WTC11 (cell line): Measurements from ENCODE around the gene RPL13. TPM values are rescaled to one million over a fixed set of nuclear protein-coding genes. Genes with fewer than 3 reads are reported as not detected.

Experiments used
- ATAC-seq: fragments of 200-7000 bp; cut with Tn5 transposase; 2 replicates; pipeline ENCODE4 v1.10.0; 2021; ENCODE audit warnings: mild to moderate bottlenecking, moderate library complexity
- CTCF ChIA-PET: fragments of 300-600 bp; sonication (Branson Sonifier 250); formaldehyde crosslinking; loops from one replicate; lab custom pipeline; 2021; ENCODE audit warnings: antibody characterized with exemption; lab: Charles Lee
- POLR2A ChIA-PET: fragments of 350-600 bp; sonication (Branson Sonifier 250); formaldehyde crosslinking; loops from one replicate; lab custom pipeline; 2021; ENCODE audit warnings: antibody characterized with exemption; lab: Charles Lee
- DNase-seq: peaks from one replicate; pipeline ENCODE4 v3.0.0; 2021; ENCODE audit warnings: low spot score
- H3K27ac Mint-ChIP-seq: 2 replicates; pipeline ENCODE4 v1.8.0; 2021; ENCODE audit warnings: mixed read lengths
- H3K27me3 Mint-ChIP-seq: 2 replicates; pipeline ENCODE4 v1.8.0; 2021; ENCODE audit warnings: low read depth, mild to moderate bottlenecking, moderate library complexity, mixed read lengths
- H3K36me3 Mint-ChIP-seq: 2 replicates; pipeline ENCODE4 v1.8.0; 2021; ENCODE audit warnings: mixed read lengths
- H3K4me1 Mint-ChIP-seq: 2 replicates; pipeline ENCODE4 v1.8.0; 2022; ENCODE audit warnings: mixed read lengths
- H3K4me3 Mint-ChIP-seq: 2 replicates; pipeline ENCODE4 v1.8.0; 2021; ENCODE audit warnings: mild to moderate bottlenecking, moderate library complexity, mixed read lengths
- H3K9me3 Mint-ChIP-seq: 2 replicates; pipeline ENCODE4 v1.8.0; 2021; ENCODE audit warnings: mixed read lengths
- CDX4 ChIP-seq: fragments of 250-450 bp; sonication (Bioruptor Pico); IDR thresholded peaks from 2 replicates; pipeline ENCODE4 v1.9.0; 2021; ENCODE audit warnings: moderate library complexity, mild to moderate bottlenecking, inconsistent platforms, borderline replicate concordance
- CREB1 ChIP-seq: sonication (generic); formaldehyde crosslinking; IDR thresholded peaks from 2 replicates; pipeline ENCODE4 v1.8.0; 2023; ENCODE audit warnings: mild to moderate bottlenecking, missing genetic modification reagents
- ERG ChIP-seq: fragments of 250-450 bp; sonication (Bioruptor Pico); IDR thresholded peaks from 2 replicates; pipeline ENCODE4 v1.8.0; 2021; ENCODE audit warnings: mild to moderate bottlenecking
- ETV6 ChIP-seq: sonication (generic); formaldehyde crosslinking; IDR thresholded peaks from 2 replicates; pipeline ENCODE4 v1.8.1; 2022; ENCODE audit warnings: mild to moderate bottlenecking, missing genetic modification reagents
- FOXJ3 ChIP-seq: sonication (generic); formaldehyde crosslinking; IDR thresholded peaks from 2 replicates; pipeline ENCODE4 v1.9.0; 2021; ENCODE audit warnings: missing genetic modification reagents, mild to moderate bottlenecking, borderline replicate concordance
- JUN ChIP-seq: sonication (generic); formaldehyde crosslinking; IDR thresholded peaks from 2 replicates; pipeline ENCODE4 v1.8.0; 2023; ENCODE audit warnings: mild to moderate bottlenecking, missing genetic modification reagents
- SP1 ChIP-seq: sonication (generic); formaldehyde crosslinking; conservative IDR thresholded peaks from 2 replicates; pipeline ENCODE4 v1.8.1; 2022; ENCODE audit warnings: missing genetic modification reagents
- TCF7 ChIP-seq: sonication (generic); formaldehyde crosslinking; IDR thresholded peaks from 2 replicates; pipeline ENCODE4 v1.8.0; 2022; ENCODE audit warnings: mild to moderate bottlenecking, low read depth, missing genetic modification reagents, moderate library complexity
- TP53 ChIP-seq: sonication (generic); formaldehyde crosslinking; IDR thresholded peaks from 2 replicates; pipeline ENCODE4 v1.8.1; 2023; ENCODE audit warnings: mild to moderate bottlenecking, missing genetic modification reagents
- ZNF263 ChIP-seq: sonication (generic); formaldehyde crosslinking; IDR thresholded peaks from 2 replicates; pipeline ENCODE4 v1.8.1; 2022; ENCODE audit warnings: low read depth, mild to moderate bottlenecking, moderate library complexity, missing genetic modification reagents
- ZNF396 ChIP-seq: fragments of 250-450 bp; sonication (Bioruptor Pico); IDR thresholded peaks from 2 replicates; pipeline ENCODE4 v1.8.0; 2021; ENCODE audit warnings: mild to moderate bottlenecking, moderate library complexity, borderline replicate concordance
- ZNF423 ChIP-seq: fragments of 250-450 bp; sonication (Bioruptor Pico); IDR thresholded peaks from 2 replicates; pipeline ENCODE4 v2.1.2; 2022; ENCODE audit warnings: mild to moderate bottlenecking, moderate library complexity
- ZNF671 ChIP-seq: fragments of 250-450 bp; sonication (Bioruptor Pico); IDR thresholded peaks from 2 replicates; pipeline ENCODE4 v1.8.0; 2021; ENCODE audit warnings: mild to moderate bottlenecking
- total RNA-seq: library from RNA; stranded (reverse); gene quantifications from 3 replicates; pipeline ENCODE4 v1.2.3, GENCODE V29; 2021
- TF ChIP-seq, protein P1 (sequence below): sonication (generic); formaldehyde crosslinking; IDR thresholded peaks from 2 replicates; pipeline ENCODE4 v1.8.1; 2022; ENCODE audit warnings: mild to moderate bottlenecking, moderate library complexity, missing genetic modification reagents
- TF ChIP-seq, protein P2 (sequence below): sonication (generic); formaldehyde crosslinking; IDR thresholded peaks from 2 replicates; pipeline ENCODE4 v1.8.0; 2022; ENCODE audit warnings: mild to moderate bottlenecking, missing genetic modification reagents
- TF ChIP-seq, protein P3 (sequence below): sonication (generic); formaldehyde crosslinking; conservative IDR thresholded peaks from 2 replicates; pipeline ENCODE4 v1.8.1; 2023; ENCODE audit warnings: mild to moderate bottlenecking, low read depth, missing genetic modification reagents, moderate library complexity
- TF ChIP-seq, protein P4 (sequence below): fragments of 250-450 bp; sonication (Bioruptor Pico); IDR thresholded peaks from 2 replicates; pipeline ENCODE4 v1.9.0; 2021; ENCODE audit warnings: mild to moderate bottlenecking
- TF ChIP-seq, protein P5 (sequence below): fragments of 250-450 bp; sonication (Bioruptor Pico); conservative IDR thresholded peaks from 2 replicates; pipeline ENCODE4 v1.9.0; 2021; ENCODE audit warnings: mild to moderate bottlenecking
- TF ChIP-seq, protein P6 (sequence below): sonication (generic); formaldehyde crosslinking; IDR thresholded peaks from 2 replicates; pipeline ENCODE4 v1.8.0; 2023; ENCODE audit warnings: missing genetic modification reagents, mild to moderate bottlenecking, borderline replicate concordance

RPL13 gene
- total RNA-seq, 1 experiment from 2014 or later, result 2,631 TPM

DNA sequence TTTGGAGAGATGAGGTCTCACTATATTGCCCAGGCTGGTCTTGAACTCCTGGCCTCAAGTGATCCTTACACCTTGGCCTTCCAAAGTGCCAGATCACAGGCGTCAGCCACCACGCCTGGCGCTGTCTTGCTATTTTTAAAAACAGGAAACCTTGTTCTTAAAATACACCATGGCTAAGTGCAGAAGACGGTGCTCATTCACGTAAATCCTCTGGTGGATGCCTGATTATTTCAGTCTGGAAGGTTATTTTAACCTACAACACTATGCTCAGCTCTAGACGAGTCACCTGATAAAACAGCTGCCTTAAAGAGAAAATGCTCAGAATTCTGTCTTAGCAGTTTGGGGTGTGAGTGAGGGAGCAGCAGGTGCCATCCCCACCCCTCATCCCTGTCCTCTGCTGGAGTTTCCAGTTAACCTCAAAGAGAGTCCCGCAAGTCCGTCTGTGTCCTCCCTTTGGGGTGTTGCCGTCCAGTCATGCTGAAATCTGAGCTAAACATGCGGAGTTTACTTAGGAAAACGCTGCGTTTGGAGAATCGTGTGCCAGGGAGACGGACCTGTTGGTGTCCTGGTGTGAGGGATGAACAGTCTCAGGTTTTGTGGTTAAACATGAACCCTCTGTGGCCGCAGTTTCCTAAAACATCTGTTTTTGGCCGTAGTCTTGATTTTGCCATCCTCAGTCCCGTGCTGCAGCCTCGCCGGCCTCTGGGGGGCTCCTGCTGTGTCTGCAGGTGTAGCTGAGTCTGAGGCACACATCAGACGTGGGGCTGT, 35.2 kb upstream of the RPL13 start:
- ChIA-PET CTCF (interaction anchor here (1.0 to 1.5 kb wide), 6 partner anchors 32 to 285 kb away, joined by 3 to 4 read pairs (median 3); no protein-coding TSS in a partner anchor), POLR2A (no interaction called here)
- peak; percentile 48 for ATAC-seq
- no peak for DNase-seq
- Mint-ChIP-seq H3K4me3 (no peak overlapping the region), H3K9me3 (no peaks in the 10 kb centered on the region), H3K36me3 (peaks cover 74% of the 10 kb centered on the region), H3K27ac (no peak overlapping the region), H3K27me3 (no peaks in the 10 kb centered on the region), H3K4me1 (peaks cover 11% of the 10 kb centered on the region)
- TF ChIP-seq ZNF396, result no peak
- no peak for TF ChIP-seq JUN (CRISPR knock-in tag)
- TF ChIP-seq, protein P1, sequence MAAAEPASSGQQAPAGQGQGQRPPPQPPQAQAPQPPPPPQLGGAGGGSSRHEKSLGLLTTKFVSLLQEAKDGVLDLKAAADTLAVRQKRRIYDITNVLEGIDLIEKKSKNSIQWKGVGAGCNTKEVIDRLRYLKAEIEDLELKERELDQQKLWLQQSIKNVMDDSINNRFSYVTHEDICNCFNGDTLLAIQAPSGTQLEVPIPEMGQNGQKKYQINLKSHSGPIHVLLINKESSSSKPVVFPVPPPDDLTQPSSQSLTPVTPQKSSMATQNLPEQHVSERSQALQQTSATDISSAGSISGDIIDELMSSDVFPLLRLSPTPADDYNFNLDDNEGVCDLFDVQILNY, result no peak
- TF ChIP-seq, protein P2, sequence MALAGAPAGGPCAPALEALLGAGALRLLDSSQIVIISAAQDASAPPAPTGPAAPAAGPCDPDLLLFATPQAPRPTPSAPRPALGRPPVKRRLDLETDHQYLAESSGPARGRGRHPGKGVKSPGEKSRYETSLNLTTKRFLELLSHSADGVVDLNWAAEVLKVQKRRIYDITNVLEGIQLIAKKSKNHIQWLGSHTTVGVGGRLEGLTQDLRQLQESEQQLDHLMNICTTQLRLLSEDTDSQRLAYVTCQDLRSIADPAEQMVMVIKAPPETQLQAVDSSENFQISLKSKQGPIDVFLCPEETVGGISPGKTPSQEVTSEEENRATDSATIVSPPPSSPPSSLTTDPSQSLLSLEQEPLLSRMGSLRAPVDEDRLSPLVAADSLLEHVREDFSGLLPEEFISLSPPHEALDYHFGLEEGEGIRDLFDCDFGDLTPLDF (CRISPR knock-in tag), result no peak
- no peak for TF ChIP-seq TP53 (CRISPR knock-in tag)
- TF ChIP-seq SP1 (CRISPR knock-in tag), result no peak
- TF ChIP-seq TCF7, result no peak
- TF ChIP-seq CDX4 (CRISPR knock-in tag), result no peak
- no peak for TF ChIP-seq ZNF423
- no peak for TF ChIP-seq ZNF671
- TF ChIP-seq ETV6 (CRISPR knock-in tag), result no peak
- TF ChIP-seq, protein P3, sequence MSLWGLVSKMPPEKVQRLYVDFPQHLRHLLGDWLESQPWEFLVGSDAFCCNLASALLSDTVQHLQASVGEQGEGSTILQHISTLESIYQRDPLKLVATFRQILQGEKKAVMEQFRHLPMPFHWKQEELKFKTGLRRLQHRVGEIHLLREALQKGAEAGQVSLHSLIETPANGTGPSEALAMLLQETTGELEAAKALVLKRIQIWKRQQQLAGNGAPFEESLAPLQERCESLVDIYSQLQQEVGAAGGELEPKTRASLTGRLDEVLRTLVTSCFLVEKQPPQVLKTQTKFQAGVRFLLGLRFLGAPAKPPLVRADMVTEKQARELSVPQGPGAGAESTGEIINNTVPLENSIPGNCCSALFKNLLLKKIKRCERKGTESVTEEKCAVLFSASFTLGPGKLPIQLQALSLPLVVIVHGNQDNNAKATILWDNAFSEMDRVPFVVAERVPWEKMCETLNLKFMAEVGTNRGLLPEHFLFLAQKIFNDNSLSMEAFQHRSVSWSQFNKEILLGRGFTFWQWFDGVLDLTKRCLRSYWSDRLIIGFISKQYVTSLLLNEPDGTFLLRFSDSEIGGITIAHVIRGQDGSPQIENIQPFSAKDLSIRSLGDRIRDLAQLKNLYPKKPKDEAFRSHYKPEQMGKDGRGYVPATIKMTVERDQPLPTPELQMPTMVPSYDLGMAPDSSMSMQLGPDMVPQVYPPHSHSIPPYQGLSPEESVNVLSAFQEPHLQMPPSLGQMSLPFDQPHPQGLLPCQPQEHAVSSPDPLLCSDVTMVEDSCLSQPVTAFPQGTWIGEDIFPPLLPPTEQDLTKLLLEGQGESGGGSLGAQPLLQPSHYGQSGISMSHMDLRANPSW (CRISPR knock-in tag), result no peak
- TF ChIP-seq CREB1 (CRISPR knock-in tag), result no peak
- TF ChIP-seq, protein P4, sequence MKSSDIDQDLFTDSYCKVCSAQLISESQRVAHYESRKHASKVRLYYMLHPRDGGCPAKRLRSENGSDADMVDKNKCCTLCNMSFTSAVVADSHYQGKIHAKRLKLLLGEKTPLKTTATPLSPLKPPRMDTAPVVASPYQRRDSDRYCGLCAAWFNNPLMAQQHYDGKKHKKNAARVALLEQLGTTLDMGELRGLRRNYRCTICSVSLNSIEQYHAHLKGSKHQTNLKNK (CRISPR knock-in tag), result no peak
- no peak for TF ChIP-seq ZNF263 (CRISPR knock-in tag)

GRCh38 chr16:89529097-89529496, 31.4 kb upstream of the RPL13 start:
- DNase-seq, result no peak
- CTCF ChIA-PET, result no interaction called here
- Mint-ChIP-seq H3K4me1 (no peaks in the 10 kb centered on the region), H3K9me3 (no peaks in the 10 kb centered on the region), H3K27ac (no peak overlapping the region), H3K4me3 (no peak overlapping the region), H3K27me3 (no peaks in the 10 kb centered on the region), H3K36me3 (peaks cover 78% of the 10 kb centered on the region)
- ATAC-seq, result no peak
- POLR2A ChIA-PET, result interaction anchor here (0.6 kb wide), 1 partner anchor 50 kb away, joined by 4 read pairs; no protein-coding TSS in a partner anchor
- TF ChIP-seq, protein P5, sequence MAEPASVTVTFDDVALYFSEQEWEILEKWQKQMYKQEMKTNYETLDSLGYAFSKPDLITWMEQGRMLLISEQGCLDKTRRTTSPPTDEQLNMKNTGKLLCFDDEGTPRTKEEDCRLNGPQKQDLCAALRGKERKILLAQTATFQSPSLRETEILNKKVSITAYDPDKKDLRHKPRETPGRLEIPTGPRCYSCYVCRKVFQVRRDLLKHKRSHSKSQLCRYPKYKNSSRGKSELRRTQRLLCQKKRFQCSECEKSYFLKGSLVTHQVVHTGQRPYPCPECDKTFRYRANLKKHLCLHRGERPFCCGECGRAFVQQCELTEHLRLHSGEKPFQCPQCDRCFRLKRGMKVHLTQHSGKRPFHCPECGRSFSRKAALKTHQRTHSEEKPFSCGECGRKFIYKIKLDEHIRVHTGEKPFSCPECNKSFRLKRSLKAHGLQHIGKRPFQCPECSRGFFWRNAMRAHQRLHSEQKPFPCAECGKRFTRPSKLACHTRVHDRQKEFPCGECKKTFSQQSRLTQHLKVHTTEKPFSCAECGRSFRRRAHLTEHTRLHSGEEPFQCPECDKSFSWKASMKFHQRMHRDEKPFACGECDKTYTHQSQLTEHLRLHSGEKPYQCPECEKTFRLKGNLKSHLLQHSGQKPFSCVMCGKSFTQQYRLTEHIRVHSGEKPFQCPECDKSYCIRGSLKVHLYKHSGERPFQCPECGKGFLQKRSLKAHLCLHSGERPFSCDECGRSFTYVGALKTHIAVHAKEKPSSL, result no peak
- TF ChIP-seq, protein P6, sequence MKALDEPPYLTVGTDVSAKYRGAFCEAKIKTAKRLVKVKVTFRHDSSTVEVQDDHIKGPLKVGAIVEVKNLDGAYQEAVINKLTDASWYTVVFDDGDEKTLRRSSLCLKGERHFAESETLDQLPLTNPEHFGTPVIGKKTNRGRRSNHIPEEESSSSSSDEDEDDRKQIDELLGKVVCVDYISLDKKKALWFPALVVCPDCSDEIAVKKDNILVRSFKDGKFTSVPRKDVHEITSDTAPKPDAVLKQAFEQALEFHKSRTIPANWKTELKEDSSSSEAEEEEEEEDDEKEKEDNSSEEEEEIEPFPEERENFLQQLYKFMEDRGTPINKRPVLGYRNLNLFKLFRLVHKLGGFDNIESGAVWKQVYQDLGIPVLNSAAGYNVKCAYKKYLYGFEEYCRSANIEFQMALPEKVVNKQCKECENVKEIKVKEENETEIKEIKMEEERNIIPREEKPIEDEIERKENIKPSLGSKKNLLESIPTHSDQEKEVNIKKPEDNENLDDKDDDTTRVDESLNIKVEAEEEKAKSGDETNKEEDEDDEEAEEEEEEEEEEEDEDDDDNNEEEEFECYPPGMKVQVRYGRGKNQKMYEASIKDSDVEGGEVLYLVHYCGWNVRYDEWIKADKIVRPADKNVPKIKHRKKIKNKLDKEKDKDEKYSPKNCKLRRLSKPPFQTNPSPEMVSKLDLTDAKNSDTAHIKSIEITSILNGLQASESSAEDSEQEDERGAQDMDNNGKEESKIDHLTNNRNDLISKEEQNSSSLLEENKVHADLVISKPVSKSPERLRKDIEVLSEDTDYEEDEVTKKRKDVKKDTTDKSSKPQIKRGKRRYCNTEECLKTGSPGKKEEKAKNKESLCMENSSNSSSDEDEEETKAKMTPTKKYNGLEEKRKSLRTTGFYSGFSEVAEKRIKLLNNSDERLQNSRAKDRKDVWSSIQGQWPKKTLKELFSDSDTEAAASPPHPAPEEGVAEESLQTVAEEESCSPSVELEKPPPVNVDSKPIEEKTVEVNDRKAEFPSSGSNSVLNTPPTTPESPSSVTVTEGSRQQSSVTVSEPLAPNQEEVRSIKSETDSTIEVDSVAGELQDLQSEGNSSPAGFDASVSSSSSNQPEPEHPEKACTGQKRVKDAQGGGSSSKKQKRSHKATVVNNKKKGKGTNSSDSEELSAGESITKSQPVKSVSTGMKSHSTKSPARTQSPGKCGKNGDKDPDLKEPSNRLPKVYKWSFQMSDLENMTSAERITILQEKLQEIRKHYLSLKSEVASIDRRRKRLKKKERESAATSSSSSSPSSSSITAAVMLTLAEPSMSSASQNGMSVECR (CRISPR knock-in tag), result no peak
- TF ChIP-seq TCF7 (no peak), ERG (CRISPR knock-in tag) (no peak), FOXJ3 (CRISPR knock-in tag) (no peak)
